CD8-positive, alpha-beta memory T cell (primary cell): Measurements from ENCODE around the gene DENND1C. TPM values are rescaled to one million over a fixed set of nuclear protein-coding genes. Genes with fewer than 3 reads are reported as not detected.

Experiments used
- CTCF ChIA-PET: fragments of 350-600 bp; sonication (Branson Sonifier 250); formaldehyde crosslinking; loops from one replicate; lab custom pipeline; 2021; ENCODE audit warnings: antibody characterized with exemption; lab: Charles Lee
- POLR2A ChIA-PET: fragments of 350-600 bp; sonication (Branson Sonifier 250); formaldehyde crosslinking; loops from one replicate; lab custom pipeline; 2021; ENCODE audit warnings: antibody characterized with exemption; lab: Charles Lee
- DNase-seq, 5 donors: peaks; one replicate each; pipeline versions ENCODE4 v3.0.0 to v3.0.0-alpha.2; 2020 to 2022; ENCODE audit warnings: mixed read lengths in 1 of 5
- H3K27ac ChIP-seq: one replicate; pipeline ENCODE4 v1.7.0; 2013; ENCODE audit warnings: low read depth, mild to moderate bottlenecking, low read length, moderate library complexity
- H3K27me3 ChIP-seq: 2 replicates; pipeline ENCODE4 v1.7.0; 2013; ENCODE audit warnings: low read length, mild to moderate bottlenecking; ENCODE audit not compliant: insufficient read depth, poor library complexity, severe bottlenecking
- H3K36me3 ChIP-seq: 2 replicates; pipeline ENCODE4 v1.7.0; 2013; ENCODE audit warnings: mild to moderate bottlenecking, low read length, moderate library complexity; ENCODE audit not compliant: insufficient read depth
- H3K4me1 ChIP-seq: 2 replicates; pipeline ENCODE4 v1.7.0; 2013; ENCODE audit warnings: mild to moderate bottlenecking, low read length, moderate library complexity; ENCODE audit not compliant: insufficient read depth
- H3K4me3 ChIP-seq: 2 replicates; pipeline ENCODE4 v1.7.0; 2013; ENCODE audit warnings: mild to moderate bottlenecking, low read length
- H3K9me3 ChIP-seq: 2 replicates; pipeline ENCODE4 v1.7.0; 2013; ENCODE audit warnings: mild to moderate bottlenecking, low read length
- H3K27ac Mint-ChIP-seq, 8 donors: one replicate each; pipeline ENCODE4 v1.8.0; 2020 to 2021; ENCODE audit warnings: mixed read lengths in 8 of 8, mild to moderate bottlenecking in 6 of 8, inconsistent platforms in 3 of 8, moderate library complexity in 3 of 8
- H3K27me3 Mint-ChIP-seq, 2 donors: one replicate each; pipeline ENCODE4 v1.8.0; 2020 to 2021; ENCODE audit warnings: mixed read lengths in 2 of 2, mild to moderate bottlenecking in 1 of 2, moderate library complexity in 1 of 2
- H3K36me3 Mint-ChIP-seq, 3 donors: one replicate each; pipeline ENCODE4 v1.8.0; 2020 to 2021; ENCODE audit warnings: mixed read lengths in 3 of 3, inconsistent platforms in 1 of 3, mild to moderate bottlenecking in 1 of 3
- H3K4me1 Mint-ChIP-seq, 3 donors: one replicate each; pipeline ENCODE4 v1.8.0; 2020 to 2021; ENCODE audit warnings: mixed read lengths in 3 of 3, inconsistent platforms in 1 of 3, mild to moderate bottlenecking in 1 of 3
- H3K4me3 Mint-ChIP-seq, 7 donors: one replicate each; pipeline ENCODE4 v1.8.0; 2020 to 2021; ENCODE audit warnings: mixed read lengths in 7 of 7, mild to moderate bottlenecking in 6 of 7, moderate library complexity in 4 of 7, inconsistent platforms in 2 of 7
- H3K9me3 Mint-ChIP-seq, 5 donors: one replicate each; pipeline ENCODE4 v1.8.0; 2020 to 2022; ENCODE audit warnings: mixed read lengths in 5 of 5, mild to moderate bottlenecking in 3 of 5, moderate library complexity in 2 of 5, inconsistent platforms in 1 of 5
- polyA plus RNA-seq: library from polyadenylated mRNA; unstranded; fragments of 300-500 nt; fragmentation: Illumina TruSeq; gene quantifications from one replicate; pipeline ENCODE4 v1.2.3, GENCODE V29; 2021
- total RNA-seq, 2 experiments: library from RNA; stranded (reverse); gene quantifications; one replicate each; pipeline ENCODE4 v1.2.3, GENCODE V29; 2021

Gene DENND1C
- total and polyA plus RNA-seq, 3 experiments from 2014 or later: 51.9 to 93.2 (median 55.1) TPM

- H3K9me3 ChIP-seq: no peaks in the 10 kb centered on the region
- Mint-ChIP-seq H3K4me1 (peaks cover 20 to 28% (median 23%) of the 10 kb centered on the region in 3 donors), H3K36me3 (no peaks in the 10 kb centered on the region), H3K27ac (peak overlapping the region in 3 of 8 donors; percentile 17 to 89 (median 41)), H3K9me3 (no peaks in the 10 kb centered on the region), H3K4me3 (no peak overlapping the region), H3K27me3 (no peaks in the 10 kb centered on the region)
- no peak overlapping the region for H3K4me3 ChIP-seq
- ChIA-PET POLR2A (interaction anchor here (0.7 kb wide), 1 partner anchor 74 kb away, joined by 3 read pairs; no protein-coding TSS in a partner anchor), CTCF (interaction anchor here (1.2 to 1.3 kb wide), 2 partner anchors 11 to 339 kb away, joined by 3 to 4 read pairs; no protein-coding TSS in a partner anchor)
- H3K27me3 ChIP-seq: no peaks in the 10 kb centered on the region
- H3K36me3 ChIP-seq: no peaks in the 10 kb centered on the region
- no peak overlapping the region for H3K27ac ChIP-seq
- H3K4me1 ChIP-seq: peaks cover 11% of the 10 kb centered on the region
- DNase-seq: no peak
Observed at GRCh38 chr19:6524311-6524710, 42.7 kb upstream of the DENND1C start.

- peaks cover 26 to 34% (median 27%) of the 10 kb centered on the region in 3 donors for H3K4me1 Mint-ChIP-seq
- no peaks in the 10 kb centered on the region for H3K9me3 ChIP-seq
- H3K4me1 ChIP-seq: peaks cover 20% of the 10 kb centered on the region
- no peaks in the 10 kb centered on the region for H3K36me3 Mint-ChIP-seq
- H3K4me3 ChIP-seq: no peak overlapping the region
- no peaks in the 10 kb centered on the region for H3K9me3 Mint-ChIP-seq
- H3K4me3 Mint-ChIP-seq: peak overlapping the region in 6 of 7 donors; percentile 17 to 61 (median 27)
- no peaks in the 10 kb centered on the region for H3K27me3 Mint-ChIP-seq
- no peaks in the 10 kb centered on the region for H3K27me3 ChIP-seq
- peak overlapping the region; percentile 80 to 99 (median 96) for H3K27ac Mint-ChIP-seq
- DNase-seq: no peak
- POLR2A ChIA-PET: interaction anchor here (1.1 kb wide), 1 partner anchor 29 kb away, joined by 6 read pairs; no protein-coding TSS in a partner anchor
- no peaks in the 10 kb centered on the region for H3K36me3 ChIP-seq
- CTCF ChIA-PET: interaction anchor here (1.2 to 2.4 kb wide), 4 partner anchors 10 to 340 kb away, joined by 3 to 11 read pairs (median 4); no protein-coding TSS in a partner anchor
- peak overlapping the region; percentile 60 for H3K27ac ChIP-seq
Observed at GRCh38 chr19:6522712-6523111, 41.1 kb upstream of the DENND1C start.

GRCh38 chr19:6521718-6522646 lies 40.4 kb upstream of the DENND1C start:
- peak overlapping the region; percentile 89 to 99 (median 96) for H3K27ac Mint-ChIP-seq
- no peaks in the 10 kb centered on the region for H3K36me3 Mint-ChIP-seq
- Histone ChIP-seq H3K27me3 (no peaks in the 10 kb centered on the region), H3K4me3 (no peak overlapping the region), H3K4me1 (peaks cover 25% of the 10 kb centered on the region), H3K27ac (peak overlapping the region; percentile 60), H3K36me3 (no peaks in the 10 kb centered on the region), H3K9me3 (no peaks in the 10 kb centered on the region)
- H3K4me3 Mint-ChIP-seq: peak overlapping the region; percentile 17 to 61 (median 32)
- POLR2A ChIA-PET: interaction anchor here (1.1 to 1.3 kb wide), 2 partner anchors 9 to 30 kb away, joined by 3 to 6 read pairs; partner anchors contain the start of gene TNFSF9
- H3K9me3 Mint-ChIP-seq: no peaks in the 10 kb centered on the region
- peaks cover 30 to 39% (median 33%) of the 10 kb centered on the region in 3 donors for H3K4me1 Mint-ChIP-seq
- CTCF ChIA-PET: interaction anchor here (1.2 to 2.4 kb wide), 6 partner anchors 9 to 341 kb away, joined by 3 to 11 read pairs (median 4); partner anchors contain the start of gene TNFSF9
- peak; percentile 44 to 90 (median 82) for DNase-seq
- H3K27me3 Mint-ChIP-seq: no peaks in the 10 kb centered on the region

- Histone ChIP-seq H3K9me3 (no peaks in the 10 kb centered on the region), H3K27me3 (no peaks in the 10 kb centered on the region), H3K4me1 (peaks cover 26% of the 10 kb centered on the region), H3K27ac (no peak overlapping the region), H3K36me3 (no peaks in the 10 kb centered on the region), H3K4me3 (no peak overlapping the region)
- POLR2A ChIA-PET: no interaction called here
- H3K27ac Mint-ChIP-seq: peak overlapping the region in 2 of 8 donors; percentile 34 to 60
- no peak for DNase-seq
- H3K9me3 Mint-ChIP-seq: no peaks in the 10 kb centered on the region
- no peaks in the 10 kb centered on the region for H3K27me3 Mint-ChIP-seq
- peaks cover 41 to 49% (median 43%) of the 10 kb centered on the region in 3 donors for H3K4me1 Mint-ChIP-seq
- peaks cover 0 to 3% (median 0%) of the 10 kb centered on the region in 3 donors for H3K36me3 Mint-ChIP-seq
- H3K4me3 Mint-ChIP-seq: peak overlapping the region in 4 of 7 donors; percentile 6 to 33 (median 12)
- CTCF ChIA-PET: no interaction called here
Observed at GRCh38 chr19:6519289-6519688, 37.7 kb upstream of the DENND1C start.

- no peak overlapping the region for H3K27ac ChIP-seq
Observed at GRCh38 chr19:6518145-6518911, 36.7 kb upstream of the DENND1C start.

GRCh38 chr19:6516659-6517291 lies 35.2 kb upstream of the DENND1C start:
- peak; percentile 81 to 93 (median 88) for DNase-seq
- H3K4me3 ChIP-seq: peak overlapping the region; percentile 84
- peak overlapping the region; percentile 70 for H3K27ac ChIP-seq
- peaks cover 16% of the 10 kb centered on the region for H3K4me1 ChIP-seq
- POLR2A ChIA-PET: interaction anchor here (0.5 to 1.5 kb wide), 5 partner anchors 92 to 347 kb away, joined by 3 to 7 read pairs (median 5); no protein-coding TSS in a partner anchor
- Mint-ChIP-seq H3K4me1 (peaks cover 32 to 38% (median 33%) of the 10 kb centered on the region in 3 donors), H3K9me3 (no peaks in the 10 kb centered on the region), H3K27me3 (no peaks in the 10 kb centered on the region), H3K4me3 (peak overlapping the region; percentile 92 to 98 (median 94)), H3K36me3 (peaks cover 0 to 3% (median 0%) of the 10 kb centered on the region in 3 donors), H3K27ac (peak overlapping the region; percentile 13 to 96 (median 92))
- H3K27me3 ChIP-seq: no peaks in the 10 kb centered on the region
- no peaks in the 10 kb centered on the region for H3K36me3 ChIP-seq
- CTCF ChIA-PET: interaction anchor here (0.6 to 3.9 kb wide), 32 partner anchors 12 to 351 kb away, joined by 3 to 40 read pairs (median 4); partner anchors contain the start of genes ALKBH7, DENND1C, GPR108 and TNFSF9
- H3K9me3 ChIP-seq: no peaks in the 10 kb centered on the region

More at GRCh38 chr19:6518145-6518911, 36.7 kb upstream of the DENND1C start:
- peak in 1 of 5 donors; percentile 18 for DNase-seq
- Mint-ChIP-seq H3K9me3 (no peaks in the 10 kb centered on the region), H3K36me3 (peaks cover 0 to 3% (median 0%) of the 10 kb centered on the region in 3 donors), H3K27me3 (no peaks in the 10 kb centered on the region), H3K27ac (peak overlapping the region; percentile 10 to 89 (median 73)), H3K4me1 (peaks cover 41 to 49% (median 43%) of the 10 kb centered on the region in 3 donors), H3K4me3 (peak overlapping the region; percentile 20 to 88 (median 71))
- Histone ChIP-seq H3K27me3 (no peaks in the 10 kb centered on the region), H3K9me3 (no peaks in the 10 kb centered on the region), H3K4me3 (no peak overlapping the region), H3K36me3 (no peaks in the 10 kb centered on the region), H3K4me1 (peaks cover 26% of the 10 kb centered on the region)
- POLR2A ChIA-PET: no interaction called here
- CTCF ChIA-PET: interaction anchor here (0.8 to 3.9 kb wide), 10 partner anchors 23 to 349 kb away, joined by 3 to 40 read pairs (median 6); partner anchors contain the start of gene GPR108
